SK-N-SH (cell line): ENCODE measurements around the gene TMPRSS2. TPM values are rescaled to one million over a fixed set of nuclear protein-coding genes. Genes with fewer than 3 reads are reported as not detected.

Source experiments
- CTCF ChIA-PET: fragments of 300-600, 350-600 bp; formaldehyde crosslinking; extraction: SDS; loops from one replicate; lab custom pipeline; 2021; lab: Yijun Ruan, JAX
- POLR2A ChIA-PET: fragments of 350-600 bp; sonication (Branson Sonifier 250); formaldehyde crosslinking; extraction: SDS; loops from one replicate; lab custom pipeline; 2020; ENCODE audit warnings: antibody characterized with exemption, inconsistent platforms; lab: Yijun Ruan, JAX
- DNase-seq: peaks from one replicate; pipeline ENCODE4 v3.0.0; 2012
- H2AFZ ChIP-seq: fragments of 200-600 bp; sonication (generic); 2 replicates; pipeline ENCODE4 v1.8.1; 2016; ENCODE audit warnings: antibody characterized with exemption, mild to moderate bottlenecking, low read depth
- H3F3A ChIP-seq: fragments of 200-600 bp; sonication (generic); replicated peaks from 2 replicates; pipeline ENCODE3; 2016; ENCODE audit warnings: antibody characterized with exemption, mild to moderate bottlenecking; ENCODE audit not compliant: insufficient read depth
- H3K27ac ChIP-seq, 2 experiments: fragments of 200-500 bp in 1 of 2; fragments of 200-600 bp in 1 of 2; sonication (Bioruptor generic) in 1 of 2; sonication (generic), shearing (Covaris generic) in 1 of 2; 2 replicates each; pipeline versions ENCODE4 v1.5.1 to v1.6.1; 2014 to 2016; ENCODE audit warnings: low read depth in 2 of 2, inconsistent platforms in 1 of 2, low read length in 1 of 2, mild to moderate bottlenecking in 1 of 2, mixed read lengths in 1 of 2
- H3K27me3 ChIP-seq: fragments of 200-600 bp; sonication (generic), shearing (Covaris generic); 2 replicates; pipeline ENCODE4 v1.6.1; 2016; ENCODE audit warnings: mixed run types; ENCODE audit not compliant: insufficient read depth
- H3K36me3 ChIP-seq, 2 experiments: fragments of 200-500 bp in 1 of 2; fragments of 200-600 bp in 1 of 2; sonication (Bioruptor generic) in 1 of 2; sonication (generic) in 1 of 2; replicated peaks in 1 of 2; 2 replicates each; pipeline versions ENCODE3 to v1.5.1; 2014 to 2016; ENCODE audit warnings: low read length in 1 of 2, mild to moderate bottlenecking in 1 of 2; ENCODE audit not compliant: insufficient read depth in 2 of 2, control insufficient read depth in 1 of 2
- H3K4me1 ChIP-seq, 2 experiments: fragments of 200-500 bp in 1 of 2; fragments of 200-600 bp in 1 of 2; sonication (Bioruptor generic) in 1 of 2; sonication (generic), shearing (Covaris generic) in 1 of 2; 2 replicates each; pipeline versions ENCODE4 v1.5.1 to v1.6.1; 2014 to 2016; ENCODE audit warnings: low read depth in 1 of 2, low read length in 1 of 2, mixed run types in 1 of 2; ENCODE audit not compliant: insufficient read depth in 2 of 2, control insufficient read depth in 1 of 2
- H3K4me2 ChIP-seq: fragments of 200-600 bp; sonication (generic), shearing (Covaris generic); 2 replicates; pipeline ENCODE4 v1.6.1; 2017; ENCODE audit warnings: mixed run types
- H3K4me3 ChIP-seq, 2 experiments: fragments of 200-500 bp in 1 of 2; fragments of 200-600 bp in 1 of 2; sonication (Bioruptor generic) in 1 of 2; sonication (generic), shearing (Covaris generic) in 1 of 2; 2 replicates each; pipeline versions ENCODE4 v1.5.1 to v1.8.1; 2014 to 2016; ENCODE audit warnings: low read depth in 2 of 2, inconsistent platforms in 1 of 2, low read length in 1 of 2, mild to moderate bottlenecking in 1 of 2, mixed read lengths in 1 of 2, moderate library complexity in 1 of 2
- H3K79me2 ChIP-seq: fragments of 200-600 bp; sonication (generic); 2 replicates; pipeline ENCODE4 v1.8.1; 2017; ENCODE audit warnings: mild to moderate bottlenecking; ENCODE audit not compliant: insufficient read depth
- H3K9ac ChIP-seq: fragments of 200-600 bp; sonication (generic); 2 replicates; pipeline ENCODE4 v1.6.1; 2017; ENCODE audit warnings: mixed run types
- H3K9me2 ChIP-seq: fragments of 200-600 bp; sonication (generic); 2 replicates; pipeline ENCODE4 v1.6.1; 2017; ENCODE audit warnings: mixed run types
- H3K9me3 ChIP-seq: fragments of 200-600 bp; sonication (generic); 2 replicates; pipeline ENCODE4 v1.6.1; 2017; ENCODE audit warnings: mixed run types, mild to moderate bottlenecking, moderate library complexity
- H4K20me1 ChIP-seq: fragments of 200-600 bp; sonication (generic); 2 replicates; pipeline ENCODE4 v1.6.1; 2017; ENCODE audit warnings: mild to moderate bottlenecking, mixed run types; ENCODE audit not compliant: insufficient read depth
- CHD2 ChIP-seq: fragments of 150-350 bp; IDR thresholded peaks from 2 replicates; pipeline ENCODE4 v1.6.1; 2018; ENCODE audit warnings: low read length; ENCODE audit not compliant: partially characterized antibody
- EP300 ChIP-seq, 2 experiments: IDR thresholded peaks; 2 replicates each; pipeline versions ENCODE4 v1.4.0 to v1.6.1; 2012; ENCODE audit warnings: borderline replicate concordance in 1 of 2, low read depth in 1 of 2, low read length in 1 of 2
- FOSL2 ChIP-seq: IDR thresholded peaks from 2 replicates; pipeline ENCODE4 v1.4.0; 2012; ENCODE audit warnings: low read depth, mild to moderate bottlenecking, moderate library complexity, borderline replicate concordance
- FOXJ3 ChIP-seq: sonication (generic); formaldehyde crosslinking; IDR thresholded peaks from 2 replicates; pipeline ENCODE4 v1.5.1; 2020; ENCODE audit warnings: mild to moderate bottlenecking, missing genetic modification reagents
- NFIC ChIP-seq: IDR thresholded peaks from 2 replicates; pipeline ENCODE4 v1.4.0; 2012; ENCODE audit warnings: borderline replicate concordance
- PBX3 ChIP-seq: IDR thresholded peaks from 2 replicates; pipeline ENCODE4; 2012
- POLR2AphosphoS5 ChIP-seq: IDR thresholded peaks from 2 replicates; pipeline ENCODE4 v1.6.1; 2012; ENCODE audit warnings: low read depth, low read length
- RAD21 ChIP-seq: IDR thresholded peaks from 2 replicates; pipeline ENCODE4 v1.6.1; 2012; ENCODE audit warnings: mild to moderate bottlenecking, low read length
- SIN3A ChIP-seq: IDR thresholded peaks from 2 replicates; pipeline ENCODE4 v1.6.1; 2012; ENCODE audit warnings: low read depth, mild to moderate bottlenecking, low read length, moderate library complexity, borderline replicate concordance
- SMC3 ChIP-seq: IDR thresholded peaks from 2 replicates; pipeline ENCODE4 v1.6.1; 2012; ENCODE audit warnings: low read depth, low read length, improper control_type of control experiment
- TEAD4 ChIP-seq: IDR thresholded peaks from 2 replicates; pipeline ENCODE4 v1.4.0; 2012; ENCODE audit warnings: mild to moderate bottlenecking, borderline replicate concordance; ENCODE audit not compliant: insufficient read depth
- USF1 ChIP-seq: IDR thresholded peaks from 2 replicates; pipeline ENCODE4 v1.4.0; 2012; ENCODE audit warnings: low read depth, borderline replicate concordance
- USF2 ChIP-seq: fragments of 150-350 bp; IDR thresholded peaks from 2 replicates; pipeline ENCODE4 v1.6.1; 2017; ENCODE audit warnings: antibody characterized with exemption, low read length, low read depth, borderline replicate concordance
- YY1 ChIP-seq: IDR thresholded peaks from 2 replicates; pipeline ENCODE4 v1.4.0; 2012; ENCODE audit warnings: low read depth, mild to moderate bottlenecking
- ZBTB33 ChIP-seq: IDR thresholded peaks from 2 replicates; pipeline ENCODE4 v1.4.0; 2012; ENCODE audit warnings: low read depth, borderline replicate concordance
- WGBS: methylation state at CpG from one replicate; pipeline ENCODE4 v1.1.6; 2017; ENCODE audit warnings: low lambda C conversion rate; 5-methylcytosine and 5-hydroxymethylcytosine counted together
- polyA plus RNA-seq, 3 experiments: library from polyadenylated mRNA; depleted of rRNA; stranded (reverse); fragments of >200 nt; gene quantifications; 2 replicates each; pipeline ENCODE4 v1.2.3, GENCODE V29; 2012

TMPRSS2 gene
- polyA plus RNA-seq, 1 of the 3 experiments (the other 2 are of a cell fraction), result not detected

- CTCF ChIA-PET, result no interaction called here
- 24% methylated on average over 7 of the region's 7 CpGs for WGBS
- peaks cover 19% of the 10 kb centered on the region; the same call in 1 of the 2 replicates for H3K27me3 ChIP-seq
- no peaks in the 10 kb centered on the region for H4K20me1 ChIP-seq
- H3K9me3 ChIP-seq, result no peaks in the 10 kb centered on the region
- no peak overlapping the region for H3K9ac ChIP-seq
- H3K27ac ChIP-seq, result no peak overlapping the region
- no peaks in the 10 kb centered on the region for H3K79me2 ChIP-seq
- H3K4me2 ChIP-seq, result no peak overlapping the region
- no peaks in the 10 kb centered on the region for H3F3A ChIP-seq
- DNase-seq, result no peak
- POLR2A ChIA-PET, result no interaction called here
- TF ChIP-seq RAD21 (no peak), PBX3 (no peak), TEAD4 (no peak), USF2 (no peak), USF1 (no peak), SIN3A (no peak), CHD2 (no peak), EP300 (IDR thresholded peaks at IDR 0.05; ENCODE audit: borderline replicate concordance in 1 of 2, low read depth in 1 of 2, low read length in 1 of 2) (no peak), SMC3 (no peak), ZBTB33 (no peak)
- H3K4me3 ChIP-seq, result no peak overlapping the region
- H3K4me1 ChIP-seq, result no peaks in the 10 kb centered on the region
- no peak overlapping the region for H2AFZ ChIP-seq
- H3K36me3 ChIP-seq, result no peaks in the 10 kb centered on the region
- no peaks in the 10 kb centered on the region for H3K9me2 ChIP-seq
Measured at GRCh38 chr21:41489329-41489728, 18.6 kb downstream of the TMPRSS2 start.

DNA sequence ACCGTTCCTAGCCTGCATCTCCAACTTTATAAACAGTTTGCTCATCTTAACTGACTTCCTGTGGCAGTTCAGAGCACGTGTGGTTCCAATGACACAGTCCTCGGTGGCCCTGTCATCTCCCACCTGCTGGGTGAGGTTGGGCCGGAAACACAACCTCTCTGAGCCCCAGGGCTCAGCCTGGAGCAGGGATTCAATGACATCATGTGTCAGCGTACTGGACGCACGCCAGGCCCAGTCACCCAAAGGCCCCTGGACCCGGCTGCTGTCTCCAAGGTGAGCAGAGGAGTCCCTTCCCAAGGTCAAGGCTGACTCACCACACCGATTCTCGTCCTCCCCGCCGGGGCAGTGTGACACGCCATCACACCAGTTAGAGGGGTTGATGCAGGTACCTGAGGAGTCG is 19.9 kb downstream of the TMPRSS2 start:
- peaks cover 11% of the 10 kb centered on the region; the same call in 1 of the 2 replicates for H3K27me3 ChIP-seq
- H3K9ac ChIP-seq, result no peak overlapping the region
- CTCF ChIA-PET, result no interaction called here
- H2AFZ ChIP-seq, result no peak overlapping the region
- no peak overlapping the region for H3K27ac ChIP-seq
- H3K4me1 ChIP-seq, result no peaks in the 10 kb centered on the region
- H4K20me1 ChIP-seq, result no peaks in the 10 kb centered on the region
- no peak for DNase-seq
- H3K4me3 ChIP-seq, result no peak overlapping the region
- 58% methylated on average over 11 of the region's 14 CpGs for WGBS
- no peaks in the 10 kb centered on the region for H3K79me2 ChIP-seq
- no peaks in the 10 kb centered on the region for H3K9me2 ChIP-seq
- H3K9me3 ChIP-seq, result no peaks in the 10 kb centered on the region
- no peaks in the 10 kb centered on the region for H3K36me3 ChIP-seq
- H3K4me2 ChIP-seq, result no peak overlapping the region
- H3F3A ChIP-seq, result no peaks in the 10 kb centered on the region
- POLR2A ChIA-PET, result no interaction called here
- TF ChIP-seq TEAD4 (no peak), FOSL2 (no peak), YY1 (no peak), ZBTB33 (no peak), USF1 (no peak), POLR2AphosphoS5 (no peak), NFIC (no peak), FOXJ3 (no peak)
